ENCODE data around the gene BET1. TPM values are rescaled to one million over a fixed set of nuclear protein-coding genes. Genes with fewer than 3 reads are reported as not detected.
A peak's percentile ranks its signal among the peaks of the same experiment; 100 is the strongest.

The BET1 gene
- total RNA-seq, 1 donor: 20.6 TPM

- no peaks in the 10 kb centered on the region for H3K27me3 ChIP-seq (ENCODE audit: insufficient read depth, low read length)
- H3K27ac ChIP-seq (ENCODE audit: low read depth, low read length): no peak overlapping the region
- peaks cover 4% of the 10 kb centered on the region for H3K4me1 ChIP-seq (ENCODE audit: insufficient read depth, low read length)
- no peaks in the 10 kb centered on the region for H4K20me1 ChIP-seq (ENCODE audit: insufficient read depth, low read length)
- H3K36me3 ChIP-seq (ENCODE audit: insufficient read depth, low read length): no peaks in the 10 kb centered on the region
- H3K4me3 ChIP-seq (ENCODE audit: insufficient read depth, low read length): no peak overlapping the region
- TF ChIP-seq CTCF (IDR thresholded peaks at IDR 0.05; ENCODE audit: extremely low read depth, low read depth, low read length): no peak
- no peaks in the 10 kb centered on the region for H3K79me2 ChIP-seq (ENCODE audit: insufficient read depth, low read length)
- no peak overlapping the region for H3K4me2 ChIP-seq (ENCODE audit: insufficient read depth, low read length)
- DNase-seq (ENCODE audit: insufficient read length, low spot score, missing footprints): no peak
- no peak overlapping the region for H2AFZ ChIP-seq (ENCODE audit: low read length)
- H3K9me3 ChIP-seq (ENCODE audit: low read depth, low read length): no peaks in the 10 kb centered on the region
These were observed 39.9 kb downstream of the BET1 start for GRCh38 chr7:93964262-93964661.

GRCh38 chr7:93960986-93961385, 43.2 kb downstream of the BET1 start:
- no peak overlapping the region for H3K4me3 ChIP-seq (ENCODE audit: insufficient read depth, low read length)
- peaks cover 11% of the 10 kb centered on the region for H3K4me1 ChIP-seq (ENCODE audit: insufficient read depth, low read length)
- no peak overlapping the region for H3K4me2 ChIP-seq (ENCODE audit: insufficient read depth, low read length)
- no peaks in the 10 kb centered on the region for H3K9me3 ChIP-seq (ENCODE audit: low read depth, low read length)
- H3K36me3 ChIP-seq (ENCODE audit: insufficient read depth, low read length): no peaks in the 10 kb centered on the region
- no peak overlapping the region for H3K27ac ChIP-seq (ENCODE audit: low read depth, low read length)
- no peak for DNase-seq (ENCODE audit: insufficient read length, low spot score, missing footprints)
- H3K79me2 ChIP-seq (ENCODE audit: insufficient read depth, low read length): no peaks in the 10 kb centered on the region
- no peaks in the 10 kb centered on the region for H4K20me1 ChIP-seq (ENCODE audit: insufficient read depth, low read length)
- H2AFZ ChIP-seq (ENCODE audit: low read length): no peak overlapping the region
- H3K27me3 ChIP-seq (ENCODE audit: insufficient read depth, low read length): no peaks in the 10 kb centered on the region
- no peak for TF ChIP-seq CTCF (IDR thresholded peaks at IDR 0.05; ENCODE audit: extremely low read depth, low read depth, low read length)

- no peaks in the 10 kb centered on the region for H3K79me2 ChIP-seq (ENCODE audit: insufficient read depth, low read length)
- H2AFZ ChIP-seq (ENCODE audit: low read length): peak overlapping the region; percentile 16
- peaks cover 11% of the 10 kb centered on the region for H3K4me1 ChIP-seq (ENCODE audit: insufficient read depth, low read length)
- H3K27me3 ChIP-seq (ENCODE audit: insufficient read depth, low read length): no peaks in the 10 kb centered on the region
- TF ChIP-seq CTCF (IDR thresholded peaks at IDR 0.05; ENCODE audit: extremely low read depth, low read depth, low read length): no peak
- H3K36me3 ChIP-seq (ENCODE audit: insufficient read depth, low read length): no peaks in the 10 kb centered on the region
- H3K27ac ChIP-seq (ENCODE audit: low read depth, low read length): no peak overlapping the region
- H3K9me3 ChIP-seq (ENCODE audit: low read depth, low read length): no peaks in the 10 kb centered on the region
- DNase-seq (ENCODE audit: insufficient read length, low spot score, missing footprints): no peak
- H3K4me3 ChIP-seq (ENCODE audit: insufficient read depth, low read length): no peak overlapping the region
- no peaks in the 10 kb centered on the region for H4K20me1 ChIP-seq (ENCODE audit: insufficient read depth, low read length)
- H3K4me2 ChIP-seq (ENCODE audit: insufficient read depth, low read length): peak overlapping the region; percentile 55
These were observed 45.5 kb downstream of the BET1 start for GRCh38 chr7:93958651-93959050.

GRCh38 chr7:93958216-93958615, 45.9 kb downstream of the BET1 start:
- H3K9me3 ChIP-seq (ENCODE audit: low read depth, low read length): no peaks in the 10 kb centered on the region
- TF ChIP-seq CTCF (IDR thresholded peaks at IDR 0.05; ENCODE audit: extremely low read depth, low read depth, low read length): no peak
- peaks cover 11% of the 10 kb centered on the region for H3K4me1 ChIP-seq (ENCODE audit: insufficient read depth, low read length)
- peak overlapping the region; percentile 55 for H3K4me2 ChIP-seq (ENCODE audit: insufficient read depth, low read length)
- H3K27ac ChIP-seq (ENCODE audit: low read depth, low read length): no peak overlapping the region
- H2AFZ ChIP-seq (ENCODE audit: low read length): peak overlapping the region; percentile 16
- no peaks in the 10 kb centered on the region for H3K27me3 ChIP-seq (ENCODE audit: insufficient read depth, low read length)
- H3K4me3 ChIP-seq (ENCODE audit: insufficient read depth, low read length): peak overlapping the region; percentile 5
- no peak for DNase-seq (ENCODE audit: insufficient read length, low spot score, missing footprints)
- no peaks in the 10 kb centered on the region for H3K36me3 ChIP-seq (ENCODE audit: insufficient read depth, low read length)
- no peaks in the 10 kb centered on the region for H3K79me2 ChIP-seq (ENCODE audit: insufficient read depth, low read length)
- no peaks in the 10 kb centered on the region for H4K20me1 ChIP-seq (ENCODE audit: insufficient read depth, low read length)

Data from osteoblast (primary cell).